Neural crest cell (in vitro differentiated cells): ENCODE data around the gene IFI6. TPM values are rescaled to one million over a fixed set of nuclear protein-coding genes. Genes with fewer than 3 reads are reported as not detected.
"Not testable (repeated sequence)": the region's sequence is repeated elsewhere in the genome, so short reads cannot be mapped to it uniquely, and the experiment has no call there.

Experiments
- DNase-seq: peaks from one replicate; pipeline ENCODE4 v3.0.0; 2021; ENCODE audit warnings: low read depth, mixed read lengths, low spot score
- H3K27ac Mint-ChIP-seq: one replicate; pipeline ENCODE4 v1.8.0; 2021; ENCODE audit warnings: mild to moderate bottlenecking, mixed read lengths; ENCODE audit not compliant: unreplicated experiment
- H3K27me3 Mint-ChIP-seq: 2 replicates; pipeline ENCODE4 v1.8.0; 2021; ENCODE audit warnings: low read depth, mild to moderate bottlenecking, mixed read lengths
- H3K36me3 Mint-ChIP-seq: 2 replicates; pipeline ENCODE4 v1.8.0; 2021; ENCODE audit warnings: low read depth, mild to moderate bottlenecking, mixed read lengths
- H3K4me1 Mint-ChIP-seq: 2 replicates; pipeline ENCODE4 v1.8.0; 2021; ENCODE audit warnings: mixed read lengths
- H3K4me3 Mint-ChIP-seq: one replicate; pipeline ENCODE4 v1.8.0; 2021; ENCODE audit warnings: mild to moderate bottlenecking, mixed read lengths
- H3K9me3 Mint-ChIP-seq: 2 replicates; pipeline ENCODE4 v1.8.0; 2021; ENCODE audit warnings: mixed read lengths
- CTCF ChIP-seq: fragments of 200-600 bp; sonication (generic); conservative IDR thresholded peaks from 2 replicates; pipeline ENCODE4 v1.5.0; 2021; ENCODE audit warnings: antibody characterized with exemption, mild to moderate bottlenecking
- total RNA-seq: library from RNA; stranded (reverse); gene quantifications from 2 replicates; pipeline ENCODE4 v1.2.1, GENCODE V29; 2021

Gene IFI6
- total RNA-seq, 1 donor from 2014 or later: 15.2 TPM

GRCh38 chr1:27713139-27713725 lies 41.2 kb upstream of the IFI6 start:
- Mint-ChIP-seq H3K9me3 (peaks cover 4% of the 10 kb centered on the region), H3K27ac (no peak overlapping the region), H3K36me3 (no peaks in the 10 kb centered on the region), H3K4me3 (no peak overlapping the region), H3K27me3 (peaks cover 17% of the 10 kb centered on the region), H3K4me1 (no peaks in the 10 kb centered on the region)
- DNase-seq: no peak
- TF ChIP-seq CTCF: no peak

- no peaks in the 10 kb centered on the region for H3K4me1 Mint-ChIP-seq
- H3K9me3 Mint-ChIP-seq: no peaks in the 10 kb centered on the region
- DNase-seq: no peak
- peaks cover 5% of the 10 kb centered on the region for H3K27me3 Mint-ChIP-seq
- no peak overlapping the region for H3K27ac Mint-ChIP-seq
- no peak for TF ChIP-seq CTCF
- no peak overlapping the region for H3K4me3 Mint-ChIP-seq
- no peaks in the 10 kb centered on the region for H3K36me3 Mint-ChIP-seq
Observed at GRCh38 chr1:27710574-27710973, 38.6 kb upstream of the IFI6 start.

- Mint-ChIP-seq H3K4me1 (no peaks in the 10 kb centered on the region), H3K36me3 (peaks cover 4% of the 10 kb centered on the region), H3K27ac (no peak overlapping the region), H3K9me3 (peaks cover 4% of the 10 kb centered on the region), H3K4me3 (no peak overlapping the region), H3K27me3 (peaks cover 2% of the 10 kb centered on the region)
- no peak for TF ChIP-seq CTCF
- DNase-seq: no peak
Observed at GRCh38 chr1:27705545-27705944, 33.6 kb upstream of the IFI6 start.

GRCh38 chr1:27704958-27705357 lies 33.0 kb upstream of the IFI6 start:
- Mint-ChIP-seq H3K4me3 (no peak overlapping the region), H3K36me3 (peaks cover 4% of the 10 kb centered on the region), H3K27me3 (peaks cover 2% of the 10 kb centered on the region), H3K9me3 (peaks cover 4% of the 10 kb centered on the region), H3K4me1 (no peaks in the 10 kb centered on the region), H3K27ac (no peak overlapping the region)
- no peak for DNase-seq
- TF ChIP-seq CTCF: no peak

GRCh38 chr1:27696835-27697234 lies 24.8 kb upstream of the IFI6 start:
- not testable (repeated sequence) for H3K4me3 Mint-ChIP-seq

GRCh38 chr1:27690183-27690582 lies 18.2 kb upstream of the IFI6 start:
- Mint-ChIP-seq H3K4me3 (no peak overlapping the region), H3K36me3 (no peaks in the 10 kb centered on the region), H3K9me3 (peaks cover 3% of the 10 kb centered on the region), H3K27ac (no peak overlapping the region), H3K4me1 (no peaks in the 10 kb centered on the region), H3K27me3 (no peaks in the 10 kb centered on the region)
- DNase-seq: no peak
- TF ChIP-seq CTCF: no peak

More at GRCh38 chr1:27696835-27697234, 24.8 kb upstream of the IFI6 start:
- not testable (repeated sequence) for DNase-seq, H3K27ac Mint-ChIP-seq, H3K9me3 Mint-ChIP-seq, H3K27me3 Mint-ChIP-seq, H3K4me1 Mint-ChIP-seq, H3K36me3 Mint-ChIP-seq
